Trophoblast cell (in vitro differentiated cells and primary cell): Measurements from ENCODE around the gene PUM2.

ENCODE experiments used
- DNase-seq, 2 donors: peaks; one replicate each; pipeline ENCODE4 v3.0.0-alpha.2; 2016
- H2AFZ ChIP-seq: 2 replicates; pipeline ENCODE4 v1.6.1; 2013; ENCODE audit warnings: low read length, moderate library complexity, mild to moderate bottlenecking; ENCODE audit not compliant: insufficient read depth, poor library complexity
- H2AK5ac ChIP-seq: 2 replicates; pipeline ENCODE4 v1.6.1; 2013; ENCODE audit warnings: mild to moderate bottlenecking, low read length
- H2BK120ac ChIP-seq: 2 replicates; pipeline ENCODE4 v1.6.1; 2013; ENCODE audit warnings: low read length, mild to moderate bottlenecking, moderate library complexity; ENCODE audit not compliant: insufficient read depth, poor library complexity
- H2BK12ac ChIP-seq: 2 replicates; pipeline ENCODE4 v1.6.1; 2013; ENCODE audit warnings: mild to moderate bottlenecking, low read length, moderate library complexity
- H2BK5ac ChIP-seq: 2 replicates; pipeline ENCODE4 v1.6.1; 2013; ENCODE audit warnings: low read length, low read depth, moderate library complexity, mild to moderate bottlenecking; ENCODE audit not compliant: poor library complexity
- H3K14ac ChIP-seq: 2 replicates; pipeline ENCODE4 v1.6.1; 2013; ENCODE audit warnings: mild to moderate bottlenecking, low read length
- H3K18ac ChIP-seq: 2 replicates; pipeline ENCODE4 v1.6.1; 2013; ENCODE audit warnings: mild to moderate bottlenecking, low read length
- H3K23ac ChIP-seq: 2 replicates; pipeline ENCODE4 v1.6.1; 2013; ENCODE audit warnings: low read length
- H3K27ac ChIP-seq: 2 replicates; pipeline ENCODE4 v1.5.1; 2013; ENCODE audit warnings: low read depth, mild to moderate bottlenecking, inconsistent platforms, low read length, moderate library complexity
- H3K27me3 ChIP-seq: 2 replicates; pipeline ENCODE4 v1.6.1; 2013; ENCODE audit warnings: inconsistent platforms, mild to moderate bottlenecking, low read length, moderate library complexity; ENCODE audit not compliant: insufficient read depth
- H3K36me3 ChIP-seq, 2 experiments: 1 replicate in 1 of 2; 2 replicates in 1 of 2; pipeline ENCODE4 v1.6.1; 2013; ENCODE audit warnings: low read length in 2 of 2, mild to moderate bottlenecking in 2 of 2, moderate library complexity in 1 of 2; ENCODE audit not compliant: insufficient read depth in 2 of 2, control insufficient read depth in 1 of 2
- H3K4ac ChIP-seq: 2 replicates; pipeline ENCODE4 v1.6.1; 2013; ENCODE audit warnings: low read depth, mild to moderate bottlenecking, low read length, moderate library complexity
- H3K4me1 ChIP-seq, 2 experiments: 1 replicate in 1 of 2; 2 replicates in 1 of 2; pipeline ENCODE4 v1.6.1; 2013; ENCODE audit warnings: low read length in 2 of 2, mild to moderate bottlenecking in 2 of 2, moderate library complexity in 1 of 2; ENCODE audit not compliant: insufficient read depth in 2 of 2, control insufficient read depth in 1 of 2
- H3K4me2 ChIP-seq: 2 replicates; pipeline ENCODE4 v1.6.1; 2013; ENCODE audit warnings: inconsistent platforms, mild to moderate bottlenecking, low read length, moderate library complexity
- H3K4me3 ChIP-seq: 2 replicates; pipeline ENCODE4 v1.5.1; 2013; ENCODE audit warnings: mild to moderate bottlenecking, low read depth, low read length, inconsistent platforms
- H3K79me1 ChIP-seq: one replicate; pipeline ENCODE4 v1.6.1; 2013; ENCODE audit warnings: low read length
- H3K79me2 ChIP-seq: 2 replicates; pipeline ENCODE4 v1.6.1; 2013; ENCODE audit warnings: low read length, mild to moderate bottlenecking; ENCODE audit not compliant: control insufficient read depth, insufficient read depth, poor library complexity
- H3K9ac ChIP-seq: 2 replicates; pipeline ENCODE4 v1.6.1; 2013; ENCODE audit warnings: mild to moderate bottlenecking, low read length
- H3K9me3 ChIP-seq: 2 replicates; pipeline ENCODE4 v1.6.1; 2013; ENCODE audit warnings: low read depth, mild to moderate bottlenecking, control low read depth, inconsistent platforms, low read length; ENCODE audit not compliant: insufficient read depth
- H4K12ac ChIP-seq: 2 replicates; pipeline ENCODE4 v1.6.1; 2013; ENCODE audit warnings: low read depth, mild to moderate bottlenecking, low read length, moderate library complexity
- H4K8ac ChIP-seq: 2 replicates; pipeline ENCODE4 v1.6.1; 2013; ENCODE audit warnings: low read depth, mild to moderate bottlenecking, low read length, moderate library complexity
- H4K91ac ChIP-seq: one replicate; pipeline ENCODE4 v1.6.1; 2013; ENCODE audit warnings: low read depth, mild to moderate bottlenecking, low read length, moderate library complexity
- WGBS: extraction: QIAGEN DNeasy Blood & Tissue Kit; methylation state at CpG from one replicate; pipeline ENCODE4 v1.1.7; 2013; ENCODE audit warnings: missing lambda C conversion rate; ENCODE audit not compliant: insufficient read length, insufficient coverage; ENCODE audit errors: extremely low coverage; 5-methylcytosine and 5-hydroxymethylcytosine counted together

PUM2 gene

GRCh38 chr2:20222769-20223406 lies 127.8 kb downstream of the PUM2 start:
- Histone ChIP-seq H2BK120ac (no peak overlapping the region), H3K79me1 (peaks cover 11% of the 10 kb centered on the region), H3K14ac (no peak overlapping the region), H4K91ac (no peak overlapping the region), H4K8ac (no peak overlapping the region), H3K23ac (no peak overlapping the region), H4K12ac (no peak overlapping the region), H3K4ac (no peak overlapping the region), H3K4me1 (peaks cover 5 to 7% of the 10 kb centered on the region in 2 experiments), H3K4me3 (no peak overlapping the region), H2BK5ac (no peak overlapping the region), H2AFZ (peak overlapping the region; percentile 38), H3K79me2 (peaks cover 2% of the 10 kb centered on the region), H3K4me2 (peak overlapping the region; percentile 99), H3K27me3 (peaks cover 16% of the 10 kb centered on the region), H2AK5ac (no peak overlapping the region), H3K18ac (no peak overlapping the region), H3K9me3 (no peaks in the 10 kb centered on the region), H3K9ac (no peak overlapping the region), H2BK12ac (no peak overlapping the region), H3K27ac (no peak overlapping the region), H3K36me3 (peaks cover 3 to 8% of the 10 kb centered on the region in 2 experiments)
- no CpG with 5 or more reads among the region's 21 CpGs for WGBS
- DNase-seq = peak in 1 of 2 donors; percentile 35

DNA sequence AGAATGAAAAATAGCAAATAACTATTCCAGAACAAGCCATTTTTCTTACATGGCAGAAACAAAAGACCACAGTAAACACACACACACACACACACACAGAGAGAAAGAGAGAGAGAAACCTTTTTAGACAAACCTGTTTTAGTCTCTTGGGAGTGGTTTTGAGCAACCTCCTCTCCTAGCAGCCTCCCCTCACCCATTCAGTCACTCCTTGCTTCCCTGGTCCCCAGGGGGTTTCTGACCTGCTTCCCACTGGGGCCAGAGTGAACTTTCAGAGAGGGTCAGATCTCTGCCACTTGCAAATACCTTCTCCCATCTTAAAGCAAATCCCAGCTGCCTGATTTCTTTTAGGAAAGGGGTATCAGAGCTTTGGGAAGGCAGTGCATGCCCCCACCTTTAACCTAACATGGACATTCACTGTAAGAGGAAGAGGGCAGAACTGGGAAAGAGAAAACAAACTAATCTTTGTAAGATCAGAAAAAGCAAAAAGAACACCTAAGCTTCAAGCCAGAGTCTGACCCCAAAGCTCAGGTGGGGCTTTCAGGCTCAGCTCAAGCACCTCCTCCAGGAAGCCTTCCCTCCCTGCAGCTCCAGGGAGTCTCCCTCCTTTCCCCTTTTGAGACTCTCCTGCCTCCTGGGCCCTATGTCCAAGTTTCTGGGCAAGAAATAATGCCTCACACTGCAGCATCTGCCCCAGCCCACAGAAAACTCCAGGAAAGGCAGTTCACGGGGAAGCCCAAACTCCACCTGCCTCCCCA lies 128.5 kb downstream of the PUM2 start:
- Histone ChIP-seq H3K4ac (no peak overlapping the region), H4K12ac (no peak overlapping the region), H3K4me1 (peaks cover 5 to 7% of the 10 kb centered on the region in 2 experiments), H3K4me2 (no peak overlapping the region), H3K27ac (no peak overlapping the region), H3K4me3 (no peak overlapping the region), H3K27me3 (peaks cover 16% of the 10 kb centered on the region), H4K8ac (no peak overlapping the region), H3K9me3 (peaks cover 1% of the 10 kb centered on the region), H2AK5ac (no peak overlapping the region), H4K91ac (no peak overlapping the region), H3K14ac (no peak overlapping the region), H3K18ac (no peak overlapping the region), H2BK5ac (no peak overlapping the region), H2BK12ac (no peak overlapping the region), H2BK120ac (no peak overlapping the region), H3K9ac (no peak overlapping the region), H3K79me1 (peaks cover 11% of the 10 kb centered on the region), H3K36me3 (peaks cover 3 to 8% of the 10 kb centered on the region in 2 experiments), H3K79me2 (peaks cover 2% of the 10 kb centered on the region), H2AFZ (no peak overlapping the region), H3K23ac (no peak overlapping the region)
- no CpG with 5 or more reads among the region's 1 CpG for WGBS
- no peak for DNase-seq

GRCh38 chr2:20221555-20221973 lies 129.1 kb downstream of the PUM2 start:
- no CpG with 5 or more reads among the region's 3 CpGs for WGBS
- Histone ChIP-seq H2BK5ac (no peak overlapping the region), H3K27ac (no peak overlapping the region)

DNA sequence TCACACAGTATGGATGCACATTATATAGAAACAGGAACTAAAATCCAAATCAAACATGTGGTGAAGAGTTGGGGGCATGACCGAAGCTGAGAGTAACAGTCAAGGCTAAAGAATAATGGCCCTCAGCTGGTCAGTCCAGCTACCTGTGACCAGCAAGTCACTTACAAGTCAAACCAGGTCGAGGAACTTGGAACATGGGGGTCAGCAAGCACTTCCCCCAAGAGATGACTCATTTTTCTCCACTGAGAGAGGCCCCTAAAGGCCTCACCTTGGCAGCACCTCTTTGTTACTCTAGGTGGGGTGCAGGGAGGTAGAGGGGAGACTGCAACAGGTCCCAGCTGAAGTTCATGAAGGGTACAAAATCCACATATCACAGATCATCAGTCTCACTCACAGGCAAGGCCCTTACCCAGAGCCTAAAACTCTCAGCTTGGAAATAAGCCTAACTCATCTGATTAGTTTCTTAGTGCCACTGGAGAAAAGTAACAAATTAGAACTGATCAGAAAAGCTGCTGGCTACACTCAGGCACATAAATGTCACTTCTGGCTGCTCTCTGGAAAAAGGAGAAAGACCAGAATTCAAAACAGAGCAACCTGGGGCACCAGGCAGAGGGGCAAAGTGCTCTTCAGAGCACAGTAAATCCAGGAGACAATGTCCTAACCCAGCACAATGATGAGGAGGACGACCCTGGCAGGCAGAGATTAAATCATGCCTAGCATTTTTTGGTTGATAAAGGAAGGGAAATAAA lies 129.7 kb downstream of the PUM2 start:
- Histone ChIP-seq H3K27me3 (peaks cover 16% of the 10 kb centered on the region), H3K79me2 (peaks cover 2% of the 10 kb centered on the region), H3K18ac (no peak overlapping the region), H2AFZ (no peak overlapping the region), H3K4ac (no peak overlapping the region), H3K36me3 (peaks cover 3 to 8% of the 10 kb centered on the region in 2 experiments), H3K23ac (no peak overlapping the region), H3K14ac (no peak overlapping the region), H4K91ac (no peak overlapping the region), H3K27ac (no peak overlapping the region), H4K8ac (no peak overlapping the region), H3K4me3 (no peak overlapping the region), H2BK5ac (no peak overlapping the region), H2AK5ac (no peak overlapping the region), H2BK12ac (no peak overlapping the region), H3K4me1 (peaks cover 5 to 7% of the 10 kb centered on the region in 2 experiments), H3K9me3 (peaks cover 1% of the 10 kb centered on the region), H3K9ac (no peak overlapping the region), H2BK120ac (no peak overlapping the region), H4K12ac (no peak overlapping the region), H3K4me2 (no peak overlapping the region), H3K79me1 (peaks cover 11% of the 10 kb centered on the region)
- no peak for DNase-seq
- WGBS = no CpG with 5 or more reads among the region's 3 CpGs

More at GRCh38 chr2:20221555-20221973, 129.1 kb downstream of the PUM2 start:
- Histone ChIP-seq H3K27me3 (peaks cover 16% of the 10 kb centered on the region), H4K8ac (no peak overlapping the region), H4K12ac (no peak overlapping the region), H4K91ac (no peak overlapping the region), H3K18ac (no peak overlapping the region), H3K4me3 (no peak overlapping the region), H3K79me1 (peaks cover 11% of the 10 kb centered on the region), H3K4me2 (no peak overlapping the region), H2AFZ (no peak overlapping the region), H3K9me3 (peaks cover 1% of the 10 kb centered on the region), H2AK5ac (no peak overlapping the region), H3K9ac (no peak overlapping the region), H3K4me1 (peaks cover 5 to 7% of the 10 kb centered on the region in 2 experiments), H3K23ac (no peak overlapping the region), H3K4ac (no peak overlapping the region), H2BK120ac (no peak overlapping the region), H3K79me2 (peaks cover 2% of the 10 kb centered on the region), H3K14ac (no peak overlapping the region), H3K36me3 (peaks cover 3 to 8% of the 10 kb centered on the region in 2 experiments), H2BK12ac (no peak overlapping the region)
- peak in 1 of 2 donors; percentile 61 for DNase-seq
